Measurements from ENCODE around the gene KDM7A.

Gene KDM7A

DNA sequence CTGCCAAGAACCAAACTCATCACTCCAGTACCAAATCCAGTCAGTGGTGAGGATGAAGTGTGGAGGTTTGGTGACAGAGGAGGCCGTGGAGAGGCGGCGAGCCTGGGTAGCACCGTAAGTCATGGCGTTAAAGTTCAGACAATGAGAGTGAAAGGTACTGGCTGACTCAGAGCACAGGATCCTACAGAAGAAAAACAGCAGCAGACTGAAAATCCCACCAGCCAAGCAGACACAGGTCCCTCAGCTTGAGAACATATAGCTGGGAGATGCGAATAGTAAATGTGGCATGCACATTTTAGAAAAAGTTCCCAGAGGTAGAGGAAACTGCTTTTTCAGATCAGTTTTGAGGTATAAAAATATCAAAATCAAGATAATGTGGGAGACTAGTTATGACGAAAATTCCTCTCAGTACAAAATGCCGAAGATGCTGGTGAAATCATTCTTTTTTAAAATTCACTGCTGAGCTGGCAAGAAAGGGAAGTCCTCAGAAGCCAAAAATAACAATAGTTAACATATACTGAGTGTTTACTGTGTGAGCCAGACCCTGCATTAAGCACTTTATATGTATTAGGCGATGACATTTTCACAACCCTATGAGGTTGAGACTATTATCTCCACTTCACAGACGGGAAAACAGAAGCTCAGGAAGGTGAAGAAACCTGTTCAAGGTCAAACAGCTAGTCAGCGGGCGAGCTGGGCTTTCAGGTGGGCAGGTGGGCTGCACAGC is 135.0 kb downstream of the KDM7A start:
- H3K9me3 ChIP-seq (ENCODE audit: control insufficient read depth, insufficient read depth, low read depth, low read length): no peaks in the 10 kb centered on the region
- no peaks in the 10 kb centered on the region; a peak in 1 of 3 replicates for H3K36me3 ChIP-seq (ENCODE audit: control insufficient read depth in 2 of 2, insufficient read depth in 1 of 2, low read length in 2 of 2)
- POLR2A ChIA-PET: no interaction called here
- H3K4me3 ChIP-seq (ENCODE audit: low read depth, low read length): no peak overlapping the region
- CTCF ChIA-PET: no interaction called here
- H3K4me1 ChIP-seq (ENCODE audit: control insufficient read depth, insufficient read depth, low read length): no peaks in the 10 kb centered on the region
- no peak overlapping the region for H3K27ac ChIP-seq (ENCODE audit: extremely low read depth, low read depth, low read length)
- TF ChIP-seq ZNF768 (tag by site-specific recombination; IDR thresholded peaks at IDR 0.05) (0 out of 2 replicates have a peak, but pooled peaks have one; percentile 5), ZNF544 (tag by site-specific recombination; IDR thresholded peaks at IDR 0.05) (no peak), OSR2 (tag by site-specific recombination; IDR thresholded peaks at IDR 0.05) (0 out of 2 replicates have a peak, but pooled peaks have one; percentile 18)
- TF ChIP-seq, protein P1, sequence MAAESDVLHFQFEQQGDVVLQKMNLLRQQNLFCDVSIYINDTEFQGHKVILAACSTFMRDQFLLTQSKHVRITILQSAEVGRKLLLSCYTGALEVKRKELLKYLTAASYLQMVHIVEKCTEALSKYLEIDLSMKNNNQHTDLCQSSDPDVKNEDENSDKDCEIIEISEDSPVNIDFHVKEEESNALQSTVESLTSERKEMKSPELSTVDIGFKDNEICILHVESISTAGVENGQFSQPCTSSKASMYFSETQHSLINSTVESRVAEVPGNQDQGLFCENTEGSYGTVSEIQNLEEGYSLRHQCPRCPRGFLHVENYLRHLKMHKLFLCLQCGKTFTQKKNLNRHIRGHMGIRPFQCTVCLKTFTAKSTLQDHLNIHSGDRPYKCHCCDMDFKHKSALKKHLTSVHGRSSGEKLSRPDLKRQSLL (tag by site-specific recombination; IDR thresholded peaks at IDR 0.05): no peak
- TF ChIP-seq, protein P2, sequence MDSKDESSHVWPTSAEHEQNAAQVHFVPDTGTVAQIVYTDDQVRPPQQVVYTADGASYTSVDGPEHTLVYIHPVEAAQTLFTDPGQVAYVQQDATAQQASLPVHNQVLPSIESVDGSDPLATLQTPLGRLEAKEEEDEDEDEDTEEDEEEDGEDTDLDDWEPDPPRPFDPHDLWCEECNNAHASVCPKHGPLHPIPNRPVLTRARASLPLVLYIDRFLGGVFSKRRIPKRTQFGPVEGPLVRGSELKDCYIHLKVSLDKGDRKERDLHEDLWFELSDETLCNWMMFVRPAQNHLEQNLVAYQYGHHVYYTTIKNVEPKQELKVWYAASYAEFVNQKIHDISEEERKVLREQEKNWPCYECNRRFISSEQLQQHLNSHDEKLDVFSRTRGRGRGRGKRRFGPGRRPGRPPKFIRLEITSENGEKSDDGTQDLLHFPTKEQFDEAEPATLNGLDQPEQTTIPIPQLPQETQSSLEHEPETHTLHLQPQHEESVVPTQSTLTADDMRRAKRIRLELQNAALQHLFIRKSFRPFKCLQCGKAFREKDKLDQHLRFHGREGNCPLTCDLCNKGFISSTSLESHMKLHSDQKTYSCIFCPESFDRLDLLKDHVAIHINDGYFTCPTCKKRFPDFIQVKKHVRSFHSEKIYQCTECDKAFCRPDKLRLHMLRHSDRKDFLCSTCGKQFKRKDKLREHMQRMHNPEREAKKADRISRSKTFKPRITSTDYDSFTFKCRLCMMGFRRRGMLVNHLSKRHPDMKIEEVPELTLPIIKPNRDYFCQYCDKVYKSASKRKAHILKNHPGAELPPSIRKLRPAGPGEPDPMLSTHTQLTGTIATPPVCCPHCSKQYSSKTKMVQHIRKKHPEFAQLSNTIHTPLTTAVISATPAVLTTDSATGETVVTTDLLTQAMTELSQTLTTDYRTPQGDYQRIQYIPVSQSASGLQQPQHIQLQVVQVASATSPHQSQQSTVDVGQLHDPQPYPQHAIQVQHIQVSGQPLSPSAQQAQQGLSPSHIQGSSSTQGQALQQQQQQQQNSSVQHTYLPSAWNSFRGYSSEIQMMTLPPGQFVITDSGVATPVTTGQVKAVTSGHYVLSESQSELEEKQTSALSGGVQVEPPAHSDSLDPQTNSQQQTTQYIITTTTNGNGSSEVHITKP (tag by site-specific recombination; IDR thresholded peaks at IDR 0.05): no peak

DNA sequence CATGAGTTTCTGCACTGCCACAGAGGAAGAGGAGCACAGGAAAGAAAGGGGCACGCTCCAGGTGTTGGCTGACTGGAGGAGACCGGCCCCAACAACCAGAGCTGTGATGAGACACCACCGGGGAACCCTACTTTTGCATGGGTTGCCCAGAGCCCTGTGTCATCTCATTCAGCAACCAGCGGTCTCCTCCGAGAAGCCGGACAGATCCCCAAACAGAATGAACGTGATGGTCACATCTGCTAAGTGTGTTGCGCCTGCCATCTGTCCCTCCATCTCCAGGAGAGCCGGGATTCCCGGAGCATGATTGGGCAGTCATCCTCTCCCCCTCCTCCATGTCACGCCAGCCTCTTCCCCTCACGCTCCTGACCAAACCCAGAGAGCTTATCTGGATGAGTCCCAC is 136.9 kb downstream of the KDM7A start:
- CTCF ChIA-PET: no interaction called here
- no peak for TF ChIP-seq GLIS1 (tag by site-specific recombination; IDR thresholded peaks at IDR 0.05)
- no peaks in the 10 kb centered on the region for H3K9me3 ChIP-seq (ENCODE audit: control insufficient read depth, insufficient read depth, low read depth, low read length)
- H3K4me3 ChIP-seq (ENCODE audit: low read depth, low read length): no peak overlapping the region
- POLR2A ChIA-PET: no interaction called here
- H3K4me1 ChIP-seq (ENCODE audit: control insufficient read depth, insufficient read depth, low read length): no peaks in the 10 kb centered on the region
- H3K36me3 ChIP-seq (ENCODE audit: control insufficient read depth in 2 of 2, insufficient read depth in 1 of 2, low read length in 2 of 2): no peaks in the 10 kb centered on the region; a peak in 1 of 3 replicates
- H3K27ac ChIP-seq (ENCODE audit: extremely low read depth, low read depth, low read length): no peak overlapping the region

DNA sequence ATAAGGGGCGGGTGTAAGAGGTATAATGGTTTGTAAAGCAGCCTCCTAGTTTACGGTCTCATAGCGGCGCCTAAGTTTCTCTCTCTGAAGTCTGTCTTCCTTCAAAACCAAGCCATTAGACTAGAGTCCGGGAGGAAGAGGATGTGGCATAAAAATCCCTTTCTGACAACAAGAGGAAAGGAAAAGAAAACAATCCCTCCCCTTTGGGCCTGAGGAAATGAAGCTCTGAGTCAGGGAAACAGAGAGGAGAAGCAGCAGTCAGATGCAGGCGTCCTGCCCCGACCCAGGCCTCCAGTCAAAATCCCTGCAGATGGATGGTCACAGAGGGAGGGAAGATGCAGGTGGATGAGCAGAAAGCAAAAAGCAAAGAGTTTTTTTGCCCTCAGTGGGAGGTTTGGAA is 137.7 kb downstream of the KDM7A start:
- CTCF ChIA-PET: interaction anchor here (0.7 kb wide), 1 partner anchor 795 kb away, joined by 3 read pairs; no protein-coding TSS in a partner anchor
- Histone ChIP-seq H3K4me3 (ENCODE audit: low read depth, low read length) (no peak overlapping the region), H3K27ac (ENCODE audit: extremely low read depth, low read depth, low read length) (no peak overlapping the region), H3K9me3 (ENCODE audit: control insufficient read depth, insufficient read depth, low read depth, low read length) (no peaks in the 10 kb centered on the region), H3K4me1 (ENCODE audit: control insufficient read depth, insufficient read depth, low read length) (no peaks in the 10 kb centered on the region), H3K36me3 (ENCODE audit: control insufficient read depth in 2 of 2, insufficient read depth in 1 of 2, low read length in 2 of 2) (no peaks in the 10 kb centered on the region; a peak in 1 of 3 replicates)
- POLR2A ChIA-PET: no interaction called here
- TF ChIP-seq, protein P3, sequence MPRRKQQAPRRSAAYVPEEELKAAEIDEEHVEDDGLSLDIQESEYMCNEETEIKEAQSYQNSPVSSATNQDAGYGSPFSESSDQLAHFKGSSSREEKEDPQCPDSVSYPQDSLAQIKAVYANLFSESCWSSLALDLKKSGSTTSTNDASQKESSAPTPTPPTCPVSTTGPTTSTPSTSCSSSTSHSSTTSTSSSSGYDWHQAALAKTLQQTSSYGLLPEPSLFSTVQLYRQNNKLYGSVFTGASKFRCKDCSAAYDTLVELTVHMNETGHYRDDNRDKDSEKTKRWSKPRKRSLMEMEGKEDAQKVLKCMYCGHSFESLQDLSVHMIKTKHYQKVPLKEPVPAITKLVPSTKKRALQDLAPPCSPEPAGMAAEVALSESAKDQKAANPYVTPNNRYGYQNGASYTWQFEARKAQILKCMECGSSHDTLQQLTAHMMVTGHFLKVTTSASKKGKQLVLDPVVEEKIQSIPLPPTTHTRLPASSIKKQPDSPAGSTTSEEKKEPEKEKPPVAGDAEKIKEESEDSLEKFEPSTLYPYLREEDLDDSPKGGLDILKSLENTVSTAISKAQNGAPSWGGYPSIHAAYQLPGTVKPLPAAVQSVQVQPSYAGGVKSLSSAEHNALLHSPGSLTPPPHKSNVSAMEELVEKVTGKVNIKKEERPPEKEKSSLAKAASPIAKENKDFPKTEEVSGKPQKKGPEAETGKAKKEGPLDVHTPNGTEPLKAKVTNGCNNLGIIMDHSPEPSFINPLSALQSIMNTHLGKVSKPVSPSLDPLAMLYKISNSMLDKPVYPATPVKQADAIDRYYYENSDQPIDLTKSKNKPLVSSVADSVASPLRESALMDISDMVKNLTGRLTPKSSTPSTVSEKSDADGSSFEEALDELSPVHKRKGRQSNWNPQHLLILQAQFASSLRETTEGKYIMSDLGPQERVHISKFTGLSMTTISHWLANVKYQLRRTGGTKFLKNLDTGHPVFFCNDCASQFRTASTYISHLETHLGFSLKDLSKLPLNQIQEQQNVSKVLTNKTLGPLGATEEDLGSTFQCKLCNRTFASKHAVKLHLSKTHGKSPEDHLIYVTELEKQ (tag by site-specific recombination; IDR thresholded peaks at IDR 0.05; ENCODE audit: borderline replicate concordance): no peak
- TF ChIP-seq ZNF660 (tag by site-specific recombination; IDR thresholded peaks at IDR 0.05) (no peak), OSR2 (tag by site-specific recombination; IDR thresholded peaks at IDR 0.05) (no peak), ZNF37A (tag by site-specific recombination; IDR thresholded peaks at IDR 0.05) (no peak), ZBTB20 (tag by site-specific recombination; IDR thresholded peaks at IDR 0.05) (no peak), ZEB2 (tag by site-specific recombination; IDR thresholded peaks at IDR 0.05) (no peak), ZFP3 (tag by site-specific recombination; IDR thresholded peaks at IDR 0.05; ENCODE audit: low read depth) (no peak), KLF8 (tag by site-specific recombination; IDR thresholded peaks at IDR 0.05) (no peak)
- TF ChIP-seq, protein P4, sequence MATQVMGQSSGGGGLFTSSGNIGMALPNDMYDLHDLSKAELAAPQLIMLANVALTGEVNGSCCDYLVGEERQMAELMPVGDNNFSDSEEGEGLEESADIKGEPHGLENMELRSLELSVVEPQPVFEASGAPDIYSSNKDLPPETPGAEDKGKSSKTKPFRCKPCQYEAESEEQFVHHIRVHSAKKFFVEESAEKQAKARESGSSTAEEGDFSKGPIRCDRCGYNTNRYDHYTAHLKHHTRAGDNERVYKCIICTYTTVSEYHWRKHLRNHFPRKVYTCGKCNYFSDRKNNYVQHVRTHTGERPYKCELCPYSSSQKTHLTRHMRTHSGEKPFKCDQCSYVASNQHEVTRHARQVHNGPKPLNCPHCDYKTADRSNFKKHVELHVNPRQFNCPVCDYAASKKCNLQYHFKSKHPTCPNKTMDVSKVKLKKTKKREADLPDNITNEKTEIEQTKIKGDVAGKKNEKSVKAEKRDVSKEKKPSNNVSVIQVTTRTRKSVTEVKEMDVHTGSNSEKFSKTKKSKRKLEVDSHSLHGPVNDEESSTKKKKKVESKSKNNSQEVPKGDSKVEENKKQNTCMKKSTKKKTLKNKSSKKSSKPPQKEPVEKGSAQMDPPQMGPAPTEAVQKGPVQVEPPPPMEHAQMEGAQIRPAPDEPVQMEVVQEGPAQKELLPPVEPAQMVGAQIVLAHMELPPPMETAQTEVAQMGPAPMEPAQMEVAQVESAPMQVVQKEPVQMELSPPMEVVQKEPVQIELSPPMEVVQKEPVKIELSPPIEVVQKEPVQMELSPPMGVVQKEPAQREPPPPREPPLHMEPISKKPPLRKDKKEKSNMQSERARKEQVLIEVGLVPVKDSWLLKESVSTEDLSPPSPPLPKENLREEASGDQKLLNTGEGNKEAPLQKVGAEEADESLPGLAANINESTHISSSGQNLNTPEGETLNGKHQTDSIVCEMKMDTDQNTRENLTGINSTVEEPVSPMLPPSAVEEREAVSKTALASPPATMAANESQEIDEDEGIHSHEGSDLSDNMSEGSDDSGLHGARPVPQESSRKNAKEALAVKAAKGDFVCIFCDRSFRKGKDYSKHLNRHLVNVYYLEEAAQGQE (tag by site-specific recombination; IDR thresholded peaks at IDR 0.05): no peak
- TF ChIP-seq, protein P5, sequence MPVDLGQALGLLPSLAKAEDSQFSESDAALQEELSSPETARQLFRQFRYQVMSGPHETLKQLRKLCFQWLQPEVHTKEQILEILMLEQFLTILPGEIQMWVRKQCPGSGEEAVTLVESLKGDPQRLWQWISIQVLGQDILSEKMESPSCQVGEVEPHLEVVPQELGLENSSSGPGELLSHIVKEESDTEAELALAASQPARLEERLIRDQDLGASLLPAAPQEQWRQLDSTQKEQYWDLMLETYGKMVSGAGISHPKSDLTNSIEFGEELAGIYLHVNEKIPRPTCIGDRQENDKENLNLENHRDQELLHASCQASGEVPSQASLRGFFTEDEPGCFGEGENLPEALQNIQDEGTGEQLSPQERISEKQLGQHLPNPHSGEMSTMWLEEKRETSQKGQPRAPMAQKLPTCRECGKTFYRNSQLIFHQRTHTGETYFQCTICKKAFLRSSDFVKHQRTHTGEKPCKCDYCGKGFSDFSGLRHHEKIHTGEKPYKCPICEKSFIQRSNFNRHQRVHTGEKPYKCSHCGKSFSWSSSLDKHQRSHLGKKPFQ (tag by site-specific recombination; IDR thresholded peaks at IDR 0.05): no peak

Data from HEK293 (cell line).